Fibroblast of upper back skin (primary cell): ENCODE measurements around the gene NEDD8.

ENCODE experiments used
- DNase-seq: peaks from one replicate; pipeline ENCODE4 v3.0.0-alpha.2; 2013

NEDD8 gene

DNA sequence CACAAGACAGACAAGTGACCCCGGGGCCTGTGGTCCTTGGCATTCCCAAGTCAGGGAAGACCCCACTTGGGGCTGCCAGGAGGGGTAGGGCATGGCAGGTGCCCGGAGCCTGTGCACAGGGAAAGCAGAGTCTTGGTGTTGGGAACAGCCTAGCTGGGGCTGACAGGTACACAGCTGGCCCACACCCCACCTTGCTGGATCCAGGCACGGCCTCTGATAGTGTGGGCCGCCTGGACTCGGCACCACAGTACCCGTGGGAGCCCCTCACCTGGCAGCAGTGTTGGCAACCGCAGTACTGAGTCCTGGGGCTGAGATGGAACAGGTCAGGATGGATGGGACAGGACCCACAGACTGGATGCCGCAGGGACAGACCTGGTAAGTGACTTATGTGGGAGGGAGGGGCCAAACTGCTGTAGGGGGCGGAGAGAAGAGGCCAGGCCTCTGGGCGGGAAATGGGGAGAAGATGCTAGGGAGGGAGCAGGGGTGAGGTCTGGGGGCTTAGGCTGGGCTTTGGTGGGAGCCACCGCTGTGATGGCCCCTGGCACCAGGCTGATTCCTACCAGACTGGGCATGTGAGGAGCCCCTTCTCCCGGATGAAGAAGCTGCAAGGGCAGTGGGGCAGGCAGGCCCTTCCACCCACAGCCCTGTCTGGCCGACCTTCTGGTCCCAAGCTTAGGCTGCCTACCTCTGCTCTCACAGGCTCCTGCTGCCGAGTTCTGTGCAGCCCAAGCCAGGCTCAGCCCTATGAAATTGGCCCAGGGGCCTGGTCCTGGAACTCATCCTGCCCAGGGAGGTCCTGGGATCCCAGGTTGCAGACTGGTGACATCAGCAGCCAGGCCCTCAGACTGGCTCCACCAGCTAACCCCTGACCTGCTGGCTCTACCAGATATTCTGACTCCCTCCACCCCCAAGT, 30.9 kb upstream of the NEDD8 start, which contains the start of gene TGM1:
TSS of gene TGM1 (minus strand) at position 357 of the 913 bp plus-strand sequence. CDS start 825 bp downstream, outside the sequence.
- DNase-seq: no peak

GRCh38 chr14:24261969-24262327, 29.8 kb upstream of the NEDD8 start:
- DNase-seq: no peak

GRCh38 chr14:24261256-24261968, 29.2 kb upstream of the NEDD8 start:
- no peak for DNase-seq

DNA sequence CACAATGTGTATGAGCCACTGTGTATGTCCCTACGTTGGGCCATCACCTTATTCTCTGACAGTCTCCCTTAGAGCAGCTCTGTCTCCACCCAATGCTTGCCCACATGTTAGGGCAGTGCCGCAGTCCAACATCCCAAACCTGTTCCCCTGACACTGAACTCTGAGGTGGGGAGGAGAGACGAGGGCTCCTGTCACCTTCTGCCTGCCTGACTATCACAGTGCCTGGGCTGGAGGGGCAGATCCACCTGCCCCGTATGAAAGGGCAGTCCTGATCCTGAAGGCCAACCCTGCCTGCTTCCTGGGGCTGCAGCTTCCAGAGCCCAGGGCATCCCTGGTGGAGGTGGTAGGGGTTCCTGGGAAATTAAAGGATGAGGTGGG, 28.6 kb upstream of the NEDD8 start:
- no peak for DNase-seq

DNA sequence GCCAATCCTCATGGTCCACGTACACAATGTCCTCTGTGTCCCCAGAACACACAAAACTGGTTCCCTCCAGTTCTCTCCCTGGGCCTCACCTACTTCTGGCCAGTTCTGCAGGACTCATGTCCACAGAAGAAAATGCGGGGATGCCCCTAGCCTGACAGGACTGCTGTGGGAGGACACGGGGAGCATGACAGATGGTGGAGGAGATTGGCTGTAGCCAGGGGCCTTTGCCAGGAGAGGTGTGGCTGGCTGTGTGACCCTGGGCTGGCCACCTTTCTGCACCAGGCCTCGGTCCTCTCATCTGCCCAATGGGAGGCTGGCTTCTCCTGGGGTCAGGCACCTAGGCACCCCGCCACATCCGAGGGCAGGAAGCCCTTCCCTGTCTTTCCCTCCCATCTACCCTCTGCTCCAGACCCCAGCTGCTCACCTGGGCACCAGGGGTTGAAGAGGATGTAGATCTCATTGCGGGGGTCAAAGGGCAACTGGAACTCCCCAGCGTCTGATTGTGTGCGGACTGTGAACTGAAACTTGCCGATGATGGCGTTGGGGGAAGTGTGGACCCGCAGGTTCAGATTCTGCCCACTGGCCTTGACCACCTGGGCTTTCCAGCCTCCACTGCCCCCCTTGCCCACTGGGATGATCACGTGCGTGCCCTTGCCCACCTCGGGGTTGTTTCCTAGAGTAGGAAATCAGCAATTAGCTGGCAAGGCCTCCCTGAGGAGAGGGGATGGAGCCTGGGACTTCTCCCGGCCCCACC, 28.0 kb upstream of the NEDD8 start:
- no peak for DNase-seq

GRCh38 chr14:24259282-24260025, 27.3 kb upstream of the NEDD8 start:
- peak; percentile 84 for DNase-seq

DNA sequence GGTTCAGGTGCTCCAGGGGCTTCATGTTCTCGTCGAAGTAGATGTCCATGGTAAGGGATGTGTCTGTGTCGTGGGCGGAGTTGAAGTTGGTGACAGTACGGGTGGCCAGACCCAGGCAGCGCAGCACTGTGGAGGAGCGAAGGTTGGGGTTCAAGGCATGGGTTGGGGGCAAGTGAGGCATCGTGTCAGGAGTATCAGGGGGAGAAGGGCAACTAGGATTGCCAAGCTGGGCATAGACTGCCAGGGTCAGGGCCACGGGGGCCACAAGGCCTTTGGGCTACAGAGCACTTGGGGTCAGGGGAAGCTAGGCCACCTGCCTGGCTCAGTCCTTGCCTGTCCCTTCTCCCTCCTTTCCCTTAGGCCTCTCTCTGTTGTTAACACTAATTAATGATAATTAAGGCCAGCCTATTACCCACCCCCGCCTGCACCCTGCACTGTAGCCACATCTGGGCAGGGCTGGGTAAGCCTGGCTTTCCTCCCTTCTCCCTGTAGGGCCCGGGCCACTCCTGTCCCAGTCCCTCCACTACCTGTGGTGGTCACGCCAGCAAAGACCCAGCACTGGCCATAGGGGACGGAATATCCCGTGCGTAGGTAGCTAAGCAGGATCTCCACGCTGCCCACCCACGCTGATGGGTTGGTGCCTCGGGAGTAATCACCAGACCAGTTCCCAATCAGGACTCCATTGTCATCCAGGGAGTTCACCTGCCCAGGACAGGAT, 26.5 kb upstream of the NEDD8 start:
- no peak for DNase-seq

GRCh38 chr14:24258119-24258518, 26.0 kb upstream of the NEDD8 start:
- DNase-seq: no peak

DNA sequence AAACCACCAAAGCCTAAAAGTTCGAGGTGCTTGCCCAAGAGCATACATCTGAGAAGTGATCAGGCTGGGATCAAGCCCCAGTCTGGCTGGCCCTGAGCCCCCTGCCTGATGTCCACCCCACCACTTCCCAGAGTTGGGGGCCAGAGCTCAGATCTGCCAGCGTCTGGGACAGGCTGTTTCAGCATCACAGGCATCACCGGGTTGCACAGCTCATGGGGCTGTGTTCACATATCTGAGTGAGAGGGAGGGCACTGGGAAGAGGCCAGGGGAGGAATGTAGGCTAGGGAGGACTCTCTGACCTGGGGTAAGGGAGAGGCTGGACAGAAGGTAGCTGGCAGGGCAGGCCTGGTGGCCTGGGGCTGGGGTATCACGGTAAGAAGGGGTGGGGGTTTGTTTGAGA, 24.8 kb upstream of the NEDD8 start:
- no peak for DNase-seq

GRCh38 chr14:24255931-24256711, 24.0 kb upstream of the NEDD8 start:
- no peak for DNase-seq

DNA sequence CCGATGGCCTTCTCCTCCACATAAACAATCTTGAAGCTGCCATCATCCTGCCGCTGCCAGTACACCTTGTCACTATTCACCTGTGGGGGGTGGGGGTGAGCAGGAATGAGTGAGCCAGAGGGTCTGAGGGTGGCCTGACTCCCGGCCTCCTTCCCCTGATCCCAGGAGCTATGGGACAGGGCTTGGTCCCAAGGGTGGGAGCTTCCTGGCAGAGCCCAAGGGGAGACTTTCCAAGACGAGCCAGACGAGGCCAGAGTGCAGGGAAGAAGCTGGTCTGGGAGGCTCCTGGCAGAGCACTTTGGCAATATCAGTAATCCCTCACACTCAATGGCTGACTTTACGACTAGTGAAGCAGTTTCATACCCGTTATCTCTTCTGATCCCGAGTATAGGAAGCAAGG, 23.3 kb upstream of the NEDD8 start:
- no peak for DNase-seq

GRCh38 chr14:24254630-24255392, 22.6 kb upstream of the NEDD8 start:
- no peak for DNase-seq

DNA sequence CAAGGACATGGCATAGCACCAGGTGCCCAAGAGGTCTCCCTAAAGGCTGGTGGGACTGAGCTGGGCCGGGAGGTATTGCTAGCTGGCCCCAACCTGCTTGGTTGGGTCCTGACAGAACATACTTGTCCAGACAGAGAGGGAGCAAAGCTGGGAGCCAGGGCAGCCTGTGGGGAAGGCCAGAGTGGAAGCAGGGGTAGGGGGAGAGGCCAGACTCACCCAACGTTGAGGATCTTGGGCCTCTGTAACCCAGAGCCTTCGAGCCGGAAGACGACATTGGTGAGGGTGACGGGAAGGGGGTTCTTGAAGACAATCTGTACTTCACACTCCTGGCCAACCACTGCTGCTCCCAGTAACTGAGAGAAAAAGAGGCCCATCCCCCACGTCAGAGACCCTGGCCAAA, 21.8 kb upstream of the NEDD8 start:
- no peak for DNase-seq

DNA sequence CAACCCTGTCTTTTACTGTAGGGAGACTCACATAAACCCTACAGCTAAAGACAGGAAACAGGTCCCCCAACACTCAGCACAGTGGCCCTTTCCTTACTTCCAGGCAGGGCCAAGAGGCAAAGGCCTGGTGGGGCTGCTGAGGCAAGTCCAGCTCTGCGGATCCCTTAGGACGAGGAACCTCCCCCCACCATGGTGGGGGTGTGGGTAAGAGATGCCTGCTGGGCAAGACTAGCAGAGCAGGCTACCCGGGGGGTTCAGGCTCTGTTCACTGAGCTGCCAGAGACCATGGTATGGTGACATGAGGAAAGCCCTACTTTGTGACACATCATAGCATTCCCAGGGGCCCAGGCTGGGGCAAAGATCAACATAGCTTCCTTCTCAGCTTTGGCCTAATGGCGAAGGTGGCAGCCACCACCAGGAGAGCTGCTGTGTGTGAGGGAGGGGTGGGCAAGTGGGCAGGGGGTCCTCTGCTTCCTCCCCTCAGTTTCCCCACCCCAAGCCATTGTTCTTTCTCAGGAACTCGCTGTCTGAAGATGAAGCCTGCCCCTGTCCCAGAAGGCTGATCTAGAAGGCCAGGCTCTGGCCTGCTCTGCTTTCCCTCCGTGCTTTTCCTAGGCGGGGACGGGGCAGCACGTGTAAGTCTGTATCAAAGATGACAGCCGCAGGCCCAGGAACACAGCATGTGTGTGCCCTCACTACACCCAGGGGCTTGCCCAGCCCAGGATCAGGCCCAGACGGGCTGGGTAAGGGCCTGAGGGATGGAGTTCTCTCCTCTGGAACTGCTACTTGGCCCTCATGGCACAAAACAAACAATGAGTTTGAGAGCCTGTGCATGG, 20.3 kb upstream of the NEDD8 start:
- no peak for DNase-seq

- DNase-seq: peak; percentile 17
Observed at GRCh38 chr14:24251880-24252288, 19.7 kb upstream of the NEDD8 start.

- DNase-seq: no peak
Observed at GRCh38 chr14:24250354-24250753, 18.2 kb upstream of the NEDD8 start.

- no peak for DNase-seq
Observed at GRCh38 chr14:24249230-24250021, 17.3 kb upstream of the NEDD8 start.

DNA sequence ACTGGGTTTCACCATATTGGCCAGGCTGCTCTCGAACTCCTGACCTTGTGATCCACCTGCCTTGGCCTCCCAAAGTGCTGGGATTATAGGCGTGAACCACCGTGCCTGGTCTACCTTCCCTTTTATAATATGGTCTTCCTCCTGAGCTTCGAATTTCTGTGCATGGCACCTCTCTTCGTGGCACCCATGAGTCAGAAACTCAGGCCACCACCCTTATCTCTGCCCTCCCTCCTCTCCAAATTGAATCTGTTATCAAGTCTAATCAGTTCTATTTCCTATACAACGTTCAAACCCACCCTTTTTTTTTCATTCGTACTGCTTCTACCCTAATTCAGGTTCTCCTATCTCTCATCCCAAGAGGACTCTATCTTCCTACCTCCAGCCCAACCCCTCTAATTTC, 15.3 kb upstream of the NEDD8 start:
- DNase-seq: no peak

DNA sequence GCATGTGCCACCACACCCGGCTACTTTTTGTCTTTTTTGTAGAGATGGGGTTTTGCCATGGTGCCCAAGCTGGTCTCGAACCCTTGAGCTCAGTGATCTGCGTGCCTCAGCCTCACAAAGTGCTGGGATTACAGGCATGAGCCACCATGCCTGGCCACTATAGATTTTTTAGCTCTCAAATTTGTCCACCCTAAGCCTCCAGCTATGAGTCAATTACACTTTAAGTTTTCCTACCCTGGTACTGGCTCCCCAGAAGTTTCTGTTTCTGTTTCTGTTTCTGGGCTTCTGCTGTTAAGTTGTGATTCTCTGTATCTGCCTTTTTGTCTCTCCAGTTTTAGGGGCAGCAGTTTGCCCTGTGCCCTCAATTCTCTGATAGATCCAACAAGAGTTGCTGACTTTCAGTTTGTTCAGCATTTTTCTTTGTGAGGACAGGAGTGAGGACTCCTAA, 14.6 kb upstream of the NEDD8 start:
- DNase-seq: no peak
